ENCODE measurements around the gene NSD1.

DNA sequence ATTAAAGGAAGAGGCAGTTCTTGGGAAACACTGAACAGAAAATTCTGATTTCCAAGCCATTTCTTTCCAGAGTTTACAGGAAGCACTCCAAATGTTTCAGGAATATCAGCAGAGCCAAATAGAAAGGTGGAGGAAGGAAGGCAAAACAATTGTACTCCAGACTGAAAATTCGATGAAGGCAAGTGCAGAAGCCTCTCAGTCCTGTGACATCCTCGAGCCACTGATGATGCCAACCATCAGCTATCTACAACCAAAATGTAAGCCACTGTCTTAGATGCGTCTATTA is 215.7 kb downstream of the NSD1 start:
- TF ChIP-seq, protein P1, sequence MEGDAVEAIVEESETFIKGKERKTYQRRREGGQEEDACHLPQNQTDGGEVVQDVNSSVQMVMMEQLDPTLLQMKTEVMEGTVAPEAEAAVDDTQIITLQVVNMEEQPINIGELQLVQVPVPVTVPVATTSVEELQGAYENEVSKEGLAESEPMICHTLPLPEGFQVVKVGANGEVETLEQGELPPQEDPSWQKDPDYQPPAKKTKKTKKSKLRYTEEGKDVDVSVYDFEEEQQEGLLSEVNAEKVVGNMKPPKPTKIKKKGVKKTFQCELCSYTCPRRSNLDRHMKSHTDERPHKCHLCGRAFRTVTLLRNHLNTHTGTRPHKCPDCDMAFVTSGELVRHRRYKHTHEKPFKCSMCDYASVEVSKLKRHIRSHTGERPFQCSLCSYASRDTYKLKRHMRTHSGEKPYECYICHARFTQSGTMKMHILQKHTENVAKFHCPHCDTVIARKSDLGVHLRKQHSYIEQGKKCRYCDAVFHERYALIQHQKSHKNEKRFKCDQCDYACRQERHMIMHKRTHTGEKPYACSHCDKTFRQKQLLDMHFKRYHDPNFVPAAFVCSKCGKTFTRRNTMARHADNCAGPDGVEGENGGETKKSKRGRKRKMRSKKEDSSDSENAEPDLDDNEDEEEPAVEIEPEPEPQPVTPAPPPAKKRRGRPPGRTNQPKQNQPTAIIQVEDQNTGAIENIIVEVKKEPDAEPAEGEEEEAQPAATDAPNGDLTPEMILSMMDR (IDR thresholded peaks at IDR 0.05): no peak
- TF ChIP-seq POLR2A (IDR thresholded peaks at IDR 0.05): no peak
